ENCODE results near the gene CCDC68. TPM values are rescaled to one million over a fixed set of nuclear protein-coding genes. Genes with fewer than 3 reads are reported as not detected.

CCDC68 gene
- total and polyA plus RNA-seq, 10 donors = 2.0 to 25.3 (median 12.3) TPM

DNA sequence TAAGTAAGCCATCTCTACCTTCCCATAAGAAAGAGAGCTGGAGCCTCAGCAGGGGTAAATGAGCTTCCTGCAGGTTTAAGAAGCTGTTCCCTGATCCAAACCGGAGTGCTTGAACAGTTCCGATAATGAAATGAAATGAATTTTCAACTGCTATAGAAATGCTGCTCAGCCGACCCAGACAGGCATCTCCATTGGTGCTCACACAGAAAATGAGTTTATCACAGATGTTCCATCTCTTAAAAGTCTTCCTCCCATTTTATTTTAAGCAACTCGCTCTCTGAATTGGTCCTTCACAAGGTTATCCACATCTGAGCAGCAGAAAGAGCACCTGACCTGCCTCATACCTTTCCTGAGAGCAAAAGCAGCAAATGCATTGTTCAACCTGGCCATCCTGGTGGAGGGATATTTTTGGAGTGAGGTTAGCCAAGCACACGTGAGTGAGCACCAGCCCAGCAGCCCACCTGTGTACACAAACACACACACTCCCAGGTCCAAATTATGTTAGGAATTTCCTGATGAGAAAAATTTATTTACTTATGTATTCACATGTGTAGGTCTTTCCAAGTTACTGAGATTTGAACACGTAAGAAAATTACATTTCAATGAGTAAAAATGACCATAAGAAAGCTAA lies 42.2 kb upstream of the CCDC68 start:
- Histone ChIP-seq H3K4me3 (no peak overlapping the region), H3K27ac (no peak overlapping the region), H3K36me3 (no peaks in the 10 kb centered on the region), H3K4me1 (no peaks in the 10 kb centered on the region), H3K27me3 (replicated peaks in 1 of 7) (no peaks in the 10 kb centered on the region), H3K9me3 (no peaks in the 10 kb centered on the region)
- intact Hi-C loops (cut with DNase I; ENCODE audit: low total_unique reads) = no loop called here
- TF ChIP-seq POLR2AphosphoS5 (IDR thresholded peaks at IDR 0.05) (no peak), POLR2A (IDR thresholded peaks at IDR 0.05) (no peak)
- TF ChIP-seq, protein P1, sequence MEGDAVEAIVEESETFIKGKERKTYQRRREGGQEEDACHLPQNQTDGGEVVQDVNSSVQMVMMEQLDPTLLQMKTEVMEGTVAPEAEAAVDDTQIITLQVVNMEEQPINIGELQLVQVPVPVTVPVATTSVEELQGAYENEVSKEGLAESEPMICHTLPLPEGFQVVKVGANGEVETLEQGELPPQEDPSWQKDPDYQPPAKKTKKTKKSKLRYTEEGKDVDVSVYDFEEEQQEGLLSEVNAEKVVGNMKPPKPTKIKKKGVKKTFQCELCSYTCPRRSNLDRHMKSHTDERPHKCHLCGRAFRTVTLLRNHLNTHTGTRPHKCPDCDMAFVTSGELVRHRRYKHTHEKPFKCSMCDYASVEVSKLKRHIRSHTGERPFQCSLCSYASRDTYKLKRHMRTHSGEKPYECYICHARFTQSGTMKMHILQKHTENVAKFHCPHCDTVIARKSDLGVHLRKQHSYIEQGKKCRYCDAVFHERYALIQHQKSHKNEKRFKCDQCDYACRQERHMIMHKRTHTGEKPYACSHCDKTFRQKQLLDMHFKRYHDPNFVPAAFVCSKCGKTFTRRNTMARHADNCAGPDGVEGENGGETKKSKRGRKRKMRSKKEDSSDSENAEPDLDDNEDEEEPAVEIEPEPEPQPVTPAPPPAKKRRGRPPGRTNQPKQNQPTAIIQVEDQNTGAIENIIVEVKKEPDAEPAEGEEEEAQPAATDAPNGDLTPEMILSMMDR (IDR thresholded peaks at IDR 0.05 in 8 of 11, conservative IDR thresholded peaks at IDR 0.05 in 3 of 11) = no peak
- 72 to 88% (median 84%) methylated on average over 6 of the region's 6 CpGs for WGBS, 5 donors
- no peak for DNase-seq

DNA sequence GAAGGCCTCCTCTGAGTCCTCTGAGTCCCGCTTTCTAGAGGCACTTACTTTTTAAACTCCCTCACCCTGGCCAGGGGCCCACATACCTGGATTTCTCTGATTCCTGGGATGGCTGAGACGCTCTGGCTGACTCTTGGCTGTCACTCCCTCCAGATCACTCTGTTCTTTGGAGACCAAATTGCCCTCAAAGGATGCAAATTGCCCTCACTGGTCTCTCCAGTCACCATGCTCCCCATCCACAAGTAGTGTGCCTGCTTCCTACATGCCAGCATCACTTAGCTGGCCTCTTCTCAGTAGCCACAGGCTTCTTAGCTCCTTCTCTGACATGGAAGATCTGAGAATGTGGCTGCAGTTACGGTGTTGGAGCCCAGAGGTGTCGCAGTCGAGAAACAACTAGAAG lies 41.3 kb upstream of the CCDC68 start:
- no peaks in the 10 kb centered on the region for H3K4me1 ChIP-seq
- no peak for DNase-seq
- TF ChIP-seq, protein P1 (IDR thresholded peaks at IDR 0.05 in 8 of 11, conservative IDR thresholded peaks at IDR 0.05 in 3 of 11) = no peak
- TF ChIP-seq POLR2AphosphoS5 (IDR thresholded peaks at IDR 0.05) (no peak), POLR2A (IDR thresholded peaks at IDR 0.05) (no peak)
- H3K27ac ChIP-seq = no peak overlapping the region
- no peaks in the 10 kb centered on the region for H3K9me3 ChIP-seq
- no peaks in the 10 kb centered on the region for H3K36me3 ChIP-seq
- 70 to 91% (median 90%) methylated on average over 5 of the region's 5 CpGs for WGBS, 5 donors
- intact Hi-C loops (cut with DNase I; ENCODE audit: low total_unique reads) = no loop called here
- no peaks in the 10 kb centered on the region for H3K27me3 ChIP-seq (replicated peaks in 1 of 7)
- H3K4me3 ChIP-seq = no peak overlapping the region

- no peaks in the 10 kb centered on the region for H3K9me3 ChIP-seq
- no peak overlapping the region for H3K27ac ChIP-seq
- intact Hi-C loops (cut with DNase I; ENCODE audit: low total_unique reads) = no loop called here
- no peak for DNase-seq
- H3K36me3 ChIP-seq = no peaks in the 10 kb centered on the region
- WGBS, 5 donors = 92 to 99% (median 95%) methylated on average over 5 of the region's 5 CpGs
- no peak for TF ChIP-seq POLR2A (IDR thresholded peaks at IDR 0.05)
- TF ChIP-seq, protein P1 (IDR thresholded peaks at IDR 0.05 in 8 of 11, conservative IDR thresholded peaks at IDR 0.05 in 3 of 11) = no peak
- no peak for TF ChIP-seq POLR2AphosphoS5 (IDR thresholded peaks at IDR 0.05)
- no peaks in the 10 kb centered on the region for H3K4me1 ChIP-seq
- no peaks in the 10 kb centered on the region for H3K27me3 ChIP-seq (replicated peaks in 1 of 7)
- H3K4me3 ChIP-seq = no peak overlapping the region
Observed at GRCh38 chr18:54999016-54999415, 39.8 kb upstream of the CCDC68 start.

- Histone ChIP-seq H3K27me3 (replicated peaks in 1 of 7) (no peaks in the 10 kb centered on the region), H3K4me3 (no peak overlapping the region), H3K9me3 (no peaks in the 10 kb centered on the region), H3K36me3 (no peaks in the 10 kb centered on the region), H3K27ac (no peak overlapping the region), H3K4me1 (no peaks in the 10 kb centered on the region)
- TF ChIP-seq, protein P1 (IDR thresholded peaks at IDR 0.05 in 8 of 11, conservative IDR thresholded peaks at IDR 0.05 in 3 of 11) = no peak
- TF ChIP-seq POLR2A (IDR thresholded peaks at IDR 0.05) (no peak), POLR2AphosphoS5 (IDR thresholded peaks at IDR 0.05) (no peak)
- WGBS, 5 donors = 86 to 97% (median 93%) methylated on average over 5 of the region's 5 CpGs
- intact Hi-C loops (cut with DNase I; ENCODE audit: low total_unique reads) = no loop called here
- DNase-seq = no peak
Observed at GRCh38 chr18:54995421-54996143, 36.3 kb upstream of the CCDC68 start.

Measured in spleen (tissue), 11 donors.